H1 (cell line): Measurements from ENCODE around the gene FAM228B. TPM values are rescaled to one million over a fixed set of nuclear protein-coding genes. Genes with fewer than 3 reads are reported as not detected.
"Not testable (repeated sequence)": the region's sequence is repeated elsewhere in the genome, so short reads cannot be mapped to it uniquely, and the experiment has no call there.

Experiments
- CTCF ChIA-PET: fragments of 300-600 bp; sonication (Branson Sonifier 250); formaldehyde crosslinking; loops from one replicate; lab custom pipeline; 2021; ENCODE audit not compliant: partially characterized antibody; lab: Charles Lee
- POLR2A ChIA-PET: fragments of 300-600 bp; sonication (Branson Sonifier 250); formaldehyde crosslinking; loops from one replicate; lab custom pipeline; 2021; ENCODE audit warnings: inconsistent platforms; ENCODE audit not compliant: partially characterized antibody; lab: Charles Lee
- DNase-seq, 2 experiments: peaks; one replicate each; pipeline versions ENCODE4 v3.0.0 to v3.0.0-alpha.2; 2010 to 2022; ENCODE audit warnings: low spot score in 2 of 2, low read depth in 1 of 2, mixed read lengths in 1 of 2
- FAIRE-seq: peaks from 2 replicates; lab custom pipeline; 2011; peaks lifted over from hg19 to GRCh38; lab: Jason Lieb, UNC
- H2AFZ ChIP-seq: 2 replicates; pipeline ENCODE4 v1.8.1; 2012; ENCODE audit warnings: low read length, inconsistent platforms
- H2AK5ac ChIP-seq: 2 replicates; pipeline ENCODE4 v1.6.1; 2013; ENCODE audit warnings: low read depth, low read length
- H2BK120ac ChIP-seq: replicated peaks from 2 replicates; pipeline ENCODE3; 2013; ENCODE audit warnings: low read depth, low read length, inconsistent platforms
- H2BK12ac ChIP-seq: 2 replicates; pipeline ENCODE4 v1.6.1; 2013; ENCODE audit warnings: low read depth, low read length
- H2BK15ac ChIP-seq: 2 replicates; pipeline ENCODE4 v1.6.1; 2013; ENCODE audit warnings: low read length
- H2BK20ac ChIP-seq: 2 replicates; pipeline ENCODE4 v1.6.1; 2013; ENCODE audit warnings: low read length
- H2BK5ac ChIP-seq: 2 replicates; pipeline ENCODE4 v1.6.1; 2013; ENCODE audit warnings: low read depth, low read length
- H3K14ac ChIP-seq: 2 replicates; pipeline ENCODE4 v1.6.1; 2013; ENCODE audit warnings: inconsistent platforms; ENCODE audit not compliant: insufficient read length
- H3K18ac ChIP-seq: 2 replicates; pipeline ENCODE4 v1.6.1; 2013; ENCODE audit warnings: low read length; ENCODE audit errors: extremely low read depth
- H3K23ac ChIP-seq: 2 replicates; pipeline ENCODE4 v1.6.1; 2013; ENCODE audit warnings: inconsistent platforms; ENCODE audit not compliant: insufficient read length
- H3K23me2 ChIP-seq: 2 replicates; pipeline ENCODE4 v1.6.1; 2013; ENCODE audit warnings: low read depth, low read length
- H3K27ac ChIP-seq: 2 replicates; pipeline ENCODE4 v1.6.1; 2011; ENCODE audit warnings: low read depth, low read length, inconsistent platforms
- H3K27me3 ChIP-seq, 4 experiments: replicated peaks in 1 of 4; 1 replicate in 1 of 4; 2 replicates in 3 of 4; pipeline versions ENCODE4 v1.6.1 to v1.8.1; 2011 to 2013; ENCODE audit warnings: low read length in 3 of 4, mild to moderate bottlenecking in 3 of 4, inconsistent platforms in 2 of 4, mixed read lengths in 2 of 4, moderate library complexity in 1 of 4; ENCODE audit not compliant: control insufficient read depth in 3 of 4, insufficient read depth in 3 of 4; ENCODE audit errors: extremely low read depth in 1 of 4
- H3K36me3 ChIP-seq, 4 experiments: 2 replicates each; pipeline versions ENCODE4 v1.6.1 to v1.8.1; 2011 to 2013; ENCODE audit warnings: mild to moderate bottlenecking in 4 of 4, low read length in 3 of 4, moderate library complexity in 2 of 4, control low read depth in 1 of 4, inconsistent platforms in 1 of 4; ENCODE audit not compliant: insufficient read depth in 4 of 4, control insufficient read depth in 2 of 4
- H3K4ac ChIP-seq: replicated peaks from 2 replicates; pipeline ENCODE3; 2013; ENCODE audit warnings: low read length, low read depth, mixed read lengths, inconsistent platforms; ENCODE audit not compliant: insufficient read length
- H3K4me1 ChIP-seq, 4 experiments: replicated peaks in 1 of 4; 1 replicate in 1 of 4; 2 replicates in 3 of 4; pipeline versions ENCODE4 v1.6.1 to v1.8.1; 2011 to 2013; ENCODE audit warnings: low read length in 3 of 4, inconsistent platforms in 2 of 4, mixed read lengths in 1 of 4; ENCODE audit not compliant: insufficient read depth in 4 of 4, control insufficient read depth in 3 of 4
- H3K4me2 ChIP-seq, 2 experiments: 2 replicates each; pipeline versions ENCODE4 v1.6.1 to v1.8.1; 2011 to 2013; ENCODE audit warnings: low read depth in 2 of 2, low read length in 2 of 2, control low read depth in 1 of 2, inconsistent platforms in 1 of 2, mild to moderate bottlenecking in 1 of 2; ENCODE audit not compliant: insufficient read depth in 1 of 2
- H3K4me3 ChIP-seq, 4 experiments: fragments of 200-600, 300-600 bp in 1 of 4; sonication (generic), shearing (Covaris generic), sonication (Bioruptor Twin) in 1 of 4; 2 replicates each; pipeline versions ENCODE4 v1.5.1 to v1.8.1; 2011 to 2016; ENCODE audit warnings: low read length in 4 of 4, low read depth in 3 of 4, control low read depth in 2 of 4, inconsistent platforms in 2 of 4, mild to moderate bottlenecking in 2 of 4, mixed read lengths in 1 of 4, moderate library complexity in 1 of 4; ENCODE audit not compliant: insufficient read depth in 2 of 4; ENCODE audit errors: extremely low read depth in 1 of 4
- H3K56ac ChIP-seq: replicated peaks from 2 replicates; pipeline ENCODE3; 2013; ENCODE audit warnings: low read depth, mild to moderate bottlenecking, mixed read lengths, low read length, inconsistent platforms; ENCODE audit not compliant: insufficient read length
- H3K79me1 ChIP-seq: 2 replicates; pipeline ENCODE4 v1.6.1; 2013; ENCODE audit warnings: low read depth, low read length, control low read depth
- H3K79me2 ChIP-seq, 2 experiments: 2 replicates each; pipeline versions ENCODE4 v1.6.1 to v1.8.1; 2012 to 2013; ENCODE audit warnings: low read length in 2 of 2, mild to moderate bottlenecking in 2 of 2, inconsistent platforms in 1 of 2; ENCODE audit not compliant: insufficient read depth in 2 of 2, control insufficient read depth in 1 of 2
- H3K9ac ChIP-seq, 4 experiments: replicated peaks in 1 of 4; 1 replicate in 1 of 4; 2 replicates in 3 of 4; pipeline versions ENCODE4 v1.6.1 to v1.8.1; 2011 to 2013; ENCODE audit warnings: low read depth in 3 of 4, low read length in 3 of 4, control low read depth in 2 of 4, mild to moderate bottlenecking in 2 of 4, moderate library complexity in 2 of 4, inconsistent platforms in 1 of 4; ENCODE audit errors: extremely low read depth in 1 of 4
- H3K9me3 ChIP-seq, 2 experiments: 2 replicates each; pipeline versions ENCODE4 v1.6.1 to v1.8.1; 2012 to 2013; ENCODE audit warnings: mild to moderate bottlenecking in 2 of 2, moderate library complexity in 2 of 2, control low read depth in 1 of 2, inconsistent platforms in 1 of 2, low read depth in 1 of 2, low read length in 1 of 2, mixed read lengths in 1 of 2; ENCODE audit not compliant: insufficient read depth in 2 of 2
- H4K20me1 ChIP-seq, 2 experiments: replicated peaks in 1 of 2; 2 replicates each; pipeline versions ENCODE3 to v1.8.1; 2011 to 2013; ENCODE audit warnings: inconsistent platforms in 2 of 2, low read length in 2 of 2, mild to moderate bottlenecking in 1 of 2; ENCODE audit not compliant: insufficient read depth in 2 of 2, control insufficient read depth in 1 of 2
- H4K5ac ChIP-seq: 2 replicates; pipeline ENCODE4 v1.6.1; 2013; ENCODE audit warnings: low read length, low read depth, mixed read lengths, inconsistent platforms; ENCODE audit not compliant: insufficient read length
- H4K8ac ChIP-seq: 2 replicates; pipeline ENCODE4 v1.8.0; 2013; ENCODE audit warnings: mild to moderate bottlenecking, moderate library complexity, low read length, inconsistent platforms; ENCODE audit not compliant: insufficient read depth; ENCODE audit errors: extremely low read depth
- H4K91ac ChIP-seq: replicated peaks from 2 replicates; pipeline ENCODE3; 2013; ENCODE audit warnings: low read length, mixed read lengths, inconsistent platforms; ENCODE audit not compliant: insufficient read length
- WGBS, 2 experiments: shearing (Covaris generic) in 1 of 2; methylation state at CpG; one replicate each; pipeline versions ENCODE4 v1.1.6 to v1.1.7; 2013 to 2015; ENCODE audit warnings: low lambda C conversion rate in 2 of 2, mixed read lengths in 2 of 2, inconsistent platforms in 1 of 2, low coverage in 1 of 2, missing lambda C conversion rate in 1 of 2; ENCODE audit not compliant: insufficient replicate concordance in 2 of 2, insufficient coverage in 1 of 2, insufficient read length in 1 of 2; ENCODE audit errors: extremely low coverage in 1 of 2, missing lambda C conversion rate in 1 of 2; 5-methylcytosine and 5-hydroxymethylcytosine counted together
- polyA plus RNA-seq, 7 experiments: library from polyadenylated mRNA; depleted of rRNA in 3 of 7; stranded (reverse) in 5 of 7; unstranded in 2 of 7; fragments of >200 nt in 5 of 7; fragments of 200-250 nt in 2 of 7; gene quantifications; 1 replicate in 5 of 7; 2 replicates in 1 of 7; 4 replicates in 1 of 7; pipeline versions ENCODE4 v1.2.1 to v1.2.3, GENCODE V29; 2011 to 2013; ENCODE audit warnings: missing spikeins in 2 of 7, mixed read lengths in 2 of 7
- total RNA-seq: library from RNA; stranded (reverse); fragmentation: NEBNext Ultra II Directional; extraction: Animal tissue kit (Norgen Biotek cat#: 25700); gene quantifications from 2 replicates; pipeline ENCODE4 v1.2.1, GENCODE V29; 2021

Gene FAM228B
- total and polyA plus RNA-seq, 2 of the 8 experiments (the other 6 are each of a cell fraction or from before 2014, with no cell fraction given): 1.4 to 3.2 TPM

DNA sequence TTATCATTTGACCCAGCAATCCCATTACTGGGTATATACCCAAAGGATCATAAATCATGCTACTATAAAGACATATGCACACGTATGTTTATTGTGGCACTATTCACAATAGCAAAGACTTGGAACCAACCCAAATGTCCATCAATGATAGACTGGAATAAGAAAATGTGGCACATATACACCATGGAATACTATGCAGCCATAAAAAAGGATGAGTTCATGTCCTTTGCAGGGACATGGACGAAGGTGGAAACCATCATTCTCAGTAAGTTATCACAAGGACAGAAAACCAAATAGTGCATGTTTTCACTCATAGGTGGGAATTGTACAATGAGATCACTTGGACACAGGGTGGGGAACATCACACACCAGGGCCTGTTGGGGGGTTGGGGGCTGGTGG, 22.5 kb upstream of the FAM228B start:
- H4K91ac ChIP-seq, H2BK5ac ChIP-seq, H3K14ac ChIP-seq, H3K9me3 ChIP-seq, DNase-seq, POLR2A ChIA-PET, H3K23me2 ChIP-seq, H3K9ac ChIP-seq, H3K56ac ChIP-seq, H3K36me3 ChIP-seq, H2BK15ac ChIP-seq, H4K8ac ChIP-seq, H3K27me3 ChIP-seq, H2AFZ ChIP-seq, H2BK120ac ChIP-seq, CTCF ChIA-PET, H3K23ac ChIP-seq, FAIRE-seq, H3K4me2 ChIP-seq, H3K4me3 ChIP-seq, H3K27ac ChIP-seq, H3K18ac ChIP-seq, H4K5ac ChIP-seq, H2BK12ac ChIP-seq, H3K4me1 ChIP-seq, H3K79me2 ChIP-seq, H2BK20ac ChIP-seq, H4K20me1 ChIP-seq, H2AK5ac ChIP-seq, H3K79me1 ChIP-seq, H3K4ac ChIP-seq: not testable (repeated sequence)
- 89% methylated on average over 2 of the region's 2 CpGs; no CpG with 5 or more reads in 1 of the 2 experiments for WGBS, 2 experiments
